HEK293 (cell line): ENCODE measurements around the gene KSR1.
A peak's percentile ranks its signal among the peaks of the same experiment; 100 is the strongest.

Experiments used
- CTCF ChIA-PET: fragments of 350-600 bp; formaldehyde crosslinking; extraction: SDS; loops from one replicate; lab custom pipeline; 2021; ENCODE audit warnings: antibody characterized with exemption; lab: Yijun Ruan, JAX
- POLR2A ChIA-PET: fragments of 300-600 bp; formaldehyde crosslinking; extraction: SDS; loops from one replicate; lab custom pipeline; 2020; ENCODE audit warnings: antibody characterized with exemption, inconsistent platforms; lab: Yijun Ruan, JAX
- H3K27ac ChIP-seq: fragments of 200-500 bp; sonication (Bioruptor generic); 2 replicates; pipeline ENCODE4 v1.5.1; 2014; ENCODE audit warnings: low read depth, low read length, control low read depth, inconsistent platforms; ENCODE audit errors: extremely low read depth
- H3K36me3 ChIP-seq, 2 experiments: fragments of 200-500 bp in 1 of 2; sonication (Bioruptor generic) in 1 of 2; 1 replicate in 1 of 2; 2 replicates in 1 of 2; pipeline ENCODE4 v1.5.1; 2014 to 2017; ENCODE audit warnings: inconsistent platforms in 2 of 2, low read length in 2 of 2; ENCODE audit not compliant: control insufficient read depth in 2 of 2, insufficient read depth in 1 of 2
- H3K4me1 ChIP-seq: fragments of 200-500 bp; sonication (Bioruptor generic); 2 replicates; pipeline ENCODE4 v1.5.1; 2014; ENCODE audit warnings: mild to moderate bottlenecking, low read length, inconsistent platforms; ENCODE audit not compliant: control insufficient read depth, insufficient read depth
- H3K4me3 ChIP-seq: 2 replicates; pipeline ENCODE4 v1.5.1; 2011; ENCODE audit warnings: low read depth, mild to moderate bottlenecking, control low read depth, low read length, moderate library complexity
- H3K9me3 ChIP-seq: fragments of 200-500 bp; sonication (Bioruptor generic); 2 replicates; pipeline ENCODE4 v1.5.1; 2014; ENCODE audit warnings: low read depth, low read length, inconsistent platforms; ENCODE audit not compliant: control insufficient read depth, insufficient read depth
- OSR2 ChIP-seq: fragments of 450-650 bp; formaldehyde crosslinking; IDR thresholded peaks from 2 replicates; pipeline ENCODE4 v1.5.1; 2016; ENCODE audit warnings: missing biosample characterization, missing genetic modification characterization
- SALL2 ChIP-seq: fragments of 450-650 bp; formaldehyde crosslinking; IDR thresholded peaks from 2 replicates; pipeline ENCODE4 v1.5.0; 2017; ENCODE audit warnings: missing biosample characterization, mild to moderate bottlenecking, missing genetic modification characterization, borderline replicate concordance
- SP3 ChIP-seq: fragments of 450-650 bp; formaldehyde crosslinking; IDR thresholded peaks from 2 replicates; pipeline ENCODE4 v1.5.1; 2016; ENCODE audit warnings: missing biosample characterization, missing genetic modification characterization
- TSHZ1 ChIP-seq: fragments of 450-650 bp; formaldehyde crosslinking; IDR thresholded peaks from 2 replicates; pipeline ENCODE4 v1.5.1; 2016; ENCODE audit warnings: missing biosample characterization, missing genetic modification characterization, borderline replicate concordance
- WT1 ChIP-seq: fragments of 450-650 bp; formaldehyde crosslinking; IDR thresholded peaks from 2 replicates; pipeline ENCODE4 v1.5.1; 2016; ENCODE audit warnings: missing biosample characterization, missing genetic modification characterization
- ZBTB21 ChIP-seq: fragments of 450-650 bp; formaldehyde crosslinking; IDR thresholded peaks from 2 replicates; pipeline ENCODE4 v1.5.1; 2017; ENCODE audit warnings: missing biosample characterization, missing genetic modification characterization
- ZBTB6 ChIP-seq: fragments of 450-650 bp; formaldehyde crosslinking; IDR thresholded peaks from 2 replicates; pipeline ENCODE4 v1.5.1; 2017; ENCODE audit warnings: missing biosample characterization, missing genetic modification characterization
- ZIC2 ChIP-seq: fragments of 450-650 bp; formaldehyde crosslinking; IDR thresholded peaks from 2 replicates; pipeline ENCODE4 v1.5.1; 2016; ENCODE audit warnings: missing biosample characterization, missing genetic modification characterization
- ZNF354C ChIP-seq: fragments of 450-650 bp; formaldehyde crosslinking; IDR thresholded peaks from 2 replicates; pipeline ENCODE4 v1.5.1; 2016; ENCODE audit warnings: missing biosample characterization, missing genetic modification characterization, low read depth, borderline replicate concordance
- ZNF433 ChIP-seq: fragments of 450-650 bp; formaldehyde crosslinking; IDR thresholded peaks from 2 replicates; pipeline ENCODE4 v1.5.1; 2016; ENCODE audit warnings: missing biosample characterization, missing genetic modification characterization, low read depth
- ZNF514 ChIP-seq: fragments of 450-650 bp; formaldehyde crosslinking; IDR thresholded peaks from 2 replicates; pipeline ENCODE4 v1.5.1; 2016; ENCODE audit warnings: missing biosample characterization, missing genetic modification characterization
- ZNF596 ChIP-seq: fragments of 450-650 bp; IDR thresholded peaks from 2 replicates; pipeline ENCODE4 v1.5.0; 2018; ENCODE audit warnings: missing biosample characterization, mild to moderate bottlenecking, missing genetic modification characterization, moderate library complexity
- ZNF658 ChIP-seq: fragments of 450-650 bp; formaldehyde crosslinking; IDR thresholded peaks from 2 replicates; pipeline ENCODE4; 2016; ENCODE audit warnings: missing biosample characterization, missing genetic modification characterization
- ZNF660 ChIP-seq: fragments of 450-650 bp; IDR thresholded peaks from 2 replicates; pipeline ENCODE4 v1.5.1; 2018; ENCODE audit warnings: missing biosample characterization, mild to moderate bottlenecking, missing genetic modification characterization
- ZNF670 ChIP-seq: fragments of 450-650 bp; formaldehyde crosslinking; IDR thresholded peaks from 2 replicates; pipeline ENCODE4 v1.5.1; 2016; ENCODE audit warnings: missing biosample characterization, missing genetic modification characterization, low read depth
- ZNF692 ChIP-seq: fragments of 450-650 bp; formaldehyde crosslinking; IDR thresholded peaks from 2 replicates; pipeline ENCODE4 v1.5.1; 2016; ENCODE audit warnings: missing biosample characterization, missing genetic modification characterization
- ZNF704 ChIP-seq: fragments of 450-650 bp; formaldehyde crosslinking; IDR thresholded peaks from 2 replicates; pipeline ENCODE4 v1.5.1; 2016; ENCODE audit warnings: missing biosample characterization, missing genetic modification characterization
- ZSCAN5A ChIP-seq: fragments of 450-650 bp; formaldehyde crosslinking; IDR thresholded peaks from 2 replicates; pipeline ENCODE4 v1.5.1; 2016; ENCODE audit warnings: missing biosample characterization, missing genetic modification characterization
- TF ChIP-seq, protein P1 (sequence below): fragments of 450-650 bp; formaldehyde crosslinking; IDR thresholded peaks from 2 replicates; pipeline ENCODE4 v1.5.1; 2016; ENCODE audit warnings: missing biosample characterization, missing genetic modification characterization
- TF ChIP-seq, protein P2 (sequence below): fragments of 450-650 bp; formaldehyde crosslinking; IDR thresholded peaks from 2 replicates; pipeline ENCODE4 v1.5.1; 2017; ENCODE audit warnings: missing biosample characterization, missing genetic modification characterization

Gene KSR1

DNA sequence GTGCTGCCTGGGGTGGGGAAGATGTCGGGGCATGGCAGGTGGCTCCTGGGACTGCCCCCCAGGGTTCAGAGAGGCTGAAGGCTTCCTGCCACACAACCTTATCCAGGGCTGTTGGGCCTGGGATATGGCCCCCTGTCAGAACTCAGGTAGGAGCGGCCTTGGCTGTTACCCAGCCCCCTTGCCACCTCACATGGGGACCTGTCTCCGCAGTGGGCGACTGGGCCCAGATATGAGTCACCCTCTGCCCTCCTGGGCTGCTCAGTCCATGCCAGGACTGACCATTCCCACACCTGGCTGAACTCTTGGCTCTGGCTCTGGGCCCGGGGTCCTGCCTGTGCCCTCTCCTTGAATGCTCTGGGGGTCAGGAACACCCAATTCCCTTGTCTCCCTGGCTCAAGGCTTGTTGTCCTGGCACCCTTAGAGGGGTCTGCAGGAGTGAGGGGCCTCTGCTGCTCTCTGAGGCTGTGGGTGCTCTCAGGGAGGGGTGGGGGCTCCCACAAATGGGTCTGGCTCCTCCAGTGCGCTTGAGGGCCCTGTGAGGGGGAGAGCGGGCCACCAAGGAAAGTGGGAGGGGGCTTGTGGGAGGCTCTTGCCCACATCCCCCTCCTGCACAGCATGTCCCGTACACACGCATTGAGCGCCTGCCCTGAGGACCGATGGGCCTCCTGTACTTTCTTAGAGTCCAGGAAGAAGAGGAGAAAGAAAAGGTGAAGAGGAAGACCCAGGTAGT is 210.7 kb downstream of the KSR1 start:
- H3K27ac ChIP-seq, result no peak overlapping the region
- CTCF ChIA-PET, result interaction anchor here (1.5 to 5.2 kb wide), 2 partner anchors 10 to 13 kb away, joined by 5 to 44 read pairs; no protein-coding TSS in a partner anchor
- no peak for TF ChIP-seq ZBTB6 (tag by site-specific recombination)
- TF ChIP-seq OSR2 (tag by site-specific recombination), result no peak
- TF ChIP-seq SP3 (tag by site-specific recombination), result no peak
- no peak for TF ChIP-seq ZNF660 (tag by site-specific recombination)
- TF ChIP-seq ZNF658, result no peak
- TF ChIP-seq ZNF704 (tag by site-specific recombination), result no peak
- no peak for TF ChIP-seq ZBTB21 (tag by site-specific recombination)
- no peak for TF ChIP-seq ZNF596 (tag by site-specific recombination)
- TF ChIP-seq ZNF354C (tag by site-specific recombination), result no peak
- no peak for TF ChIP-seq SALL2 (tag by site-specific recombination)
- TF ChIP-seq ZNF692 (tag by site-specific recombination), result no peak
- TF ChIP-seq, protein P1, sequence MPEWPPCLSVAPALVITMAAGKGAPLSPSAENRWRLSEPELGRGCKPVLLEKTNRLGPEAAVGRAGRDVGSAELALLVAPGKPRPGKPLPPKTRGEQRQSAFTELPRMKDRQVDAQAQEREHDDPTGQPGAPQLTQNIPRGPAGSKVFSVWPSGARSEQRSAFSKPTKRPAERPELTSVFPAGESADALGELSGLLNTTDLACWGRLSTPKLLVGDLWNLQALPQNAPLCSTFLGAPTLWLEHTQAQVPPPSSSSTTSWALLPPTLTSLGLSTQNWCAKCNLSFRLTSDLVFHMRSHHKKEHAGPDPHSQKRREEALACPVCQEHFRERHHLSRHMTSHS (tag by site-specific recombination), result no peak
- TF ChIP-seq, protein P2, sequence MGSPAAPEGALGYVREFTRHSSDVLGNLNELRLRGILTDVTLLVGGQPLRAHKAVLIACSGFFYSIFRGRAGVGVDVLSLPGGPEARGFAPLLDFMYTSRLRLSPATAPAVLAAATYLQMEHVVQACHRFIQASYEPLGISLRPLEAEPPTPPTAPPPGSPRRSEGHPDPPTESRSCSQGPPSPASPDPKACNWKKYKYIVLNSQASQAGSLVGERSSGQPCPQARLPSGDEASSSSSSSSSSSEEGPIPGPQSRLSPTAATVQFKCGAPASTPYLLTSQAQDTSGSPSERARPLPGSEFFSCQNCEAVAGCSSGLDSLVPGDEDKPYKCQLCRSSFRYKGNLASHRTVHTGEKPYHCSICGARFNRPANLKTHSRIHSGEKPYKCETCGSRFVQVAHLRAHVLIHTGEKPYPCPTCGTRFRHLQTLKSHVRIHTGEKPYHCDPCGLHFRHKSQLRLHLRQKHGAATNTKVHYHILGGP, result no peak
- TF ChIP-seq WT1 (tag by site-specific recombination), result no peak
- TF ChIP-seq ZNF433 (tag by site-specific recombination), result no peak
- no peaks in the 10 kb centered on the region for H3K9me3 ChIP-seq
- H3K4me1 ChIP-seq, result no peaks in the 10 kb centered on the region
- no peaks in the 10 kb centered on the region for H3K36me3 ChIP-seq
- no peak overlapping the region for H3K4me3 ChIP-seq
- POLR2A ChIA-PET, result no interaction called here

GRCh38 chr17:27667656-27668487 is 211.6 kb downstream of the KSR1 start:
- CTCF ChIA-PET, result interaction anchor here (1.8 kb wide), 1 partner anchor 13 kb away, joined by 7 read pairs; no protein-coding TSS in a partner anchor
- H3K4me3 ChIP-seq, result no peak overlapping the region
- H3K36me3 ChIP-seq, result no peaks in the 10 kb centered on the region
- POLR2A ChIA-PET, result no interaction called here
- H3K27ac ChIP-seq, result no peak overlapping the region
- no peaks in the 10 kb centered on the region for H3K4me1 ChIP-seq
- no peaks in the 10 kb centered on the region for H3K9me3 ChIP-seq
- TF ChIP-seq ZNF670, result no peak
- no peak for TF ChIP-seq ZNF514
- TF ChIP-seq ZIC2, result peak; percentile 50
- TF ChIP-seq ZSCAN5A (tag by site-specific recombination), result no peak
- no peak for TF ChIP-seq SALL2 (tag by site-specific recombination)
- TF ChIP-seq TSHZ1 (tag by site-specific recombination), result no peak
